ENCODE results near the gene JAZF1.

The JAZF1 gene

GRCh38 chr7:28180364-28181147 lies at the start of gene JAZF1:
Gene JAZF1, minus strand, starts transcription at chr7:28180795.
- no peak for FAIRE-seq
- peak; percentile 9 for DNase-seq (ENCODE audit: insufficient read length, low spot score)

- no peak for DNase-seq (ENCODE audit: insufficient read length, low spot score)
Measured at GRCh38 chr7:28230261-28230660, 49.7 kb upstream of the JAZF1 start.

GRCh38 chr7:28228396-28228795 lies 47.8 kb upstream of the JAZF1 start:
- DNase-seq (ENCODE audit: insufficient read length, low spot score) = no peak
- no peak for FAIRE-seq

More at GRCh38 chr7:28230261-28230660, 49.7 kb upstream of the JAZF1 start:
- FAIRE-seq = no peak

- FAIRE-seq = no peak
- DNase-seq (ENCODE audit: insufficient read length, low spot score) = no peak
Measured at GRCh38 chr7:28226003-28226402, 45.4 kb upstream of the JAZF1 start.

GRCh38 chr7:28225576-28225975 lies 45.0 kb upstream of the JAZF1 start:
- no peak for DNase-seq (ENCODE audit: insufficient read length, low spot score)
- FAIRE-seq = no peak

GRCh38 chr7:28224675-28225074 lies 44.1 kb upstream of the JAZF1 start:
- FAIRE-seq (no peak), DNase-seq (ENCODE audit: insufficient read length, low spot score) (no peak)

- DNase-seq (ENCODE audit: insufficient read length, low spot score) = no peak
- FAIRE-seq = no peak
Measured at GRCh38 chr7:28224172-28224571, 43.6 kb upstream of the JAZF1 start.

GRCh38 chr7:28222636-28223035 lies 42.0 kb upstream of the JAZF1 start:
- FAIRE-seq (no peak), DNase-seq (ENCODE audit: insufficient read length, low spot score) (no peak)

GRCh38 chr7:28219793-28220192 lies 39.2 kb upstream of the JAZF1 start:
- FAIRE-seq (no peak), DNase-seq (ENCODE audit: insufficient read length, low spot score) (no peak)

GRCh38 chr7:28217143-28217542 lies 36.5 kb upstream of the JAZF1 start:
- no peak for FAIRE-seq
- no peak for DNase-seq (ENCODE audit: insufficient read length, low spot score)

GRCh38 chr7:28211006-28211405 lies 30.4 kb upstream of the JAZF1 start:
- DNase-seq (ENCODE audit: insufficient read length, low spot score) (no peak), FAIRE-seq (no peak)

GRCh38 chr7:28208506-28208905 lies 27.9 kb upstream of the JAZF1 start:
- FAIRE-seq (no peak), DNase-seq (ENCODE audit: insufficient read length, low spot score) (no peak)

- no peak for DNase-seq (ENCODE audit: insufficient read length, low spot score)
- FAIRE-seq = no peak
Measured at GRCh38 chr7:28207486-28208158, 27.0 kb upstream of the JAZF1 start.

GRCh38 chr7:28205506-28205905 lies 24.9 kb upstream of the JAZF1 start:
- DNase-seq (ENCODE audit: insufficient read length, low spot score) (no peak), FAIRE-seq (no peak)

GRCh38 chr7:28203508-28204240 lies 23.1 kb upstream of the JAZF1 start:
- FAIRE-seq = no peak
- DNase-seq (ENCODE audit: insufficient read length, low spot score) = no peak

GRCh38 chr7:28202222-28202621 lies 21.6 kb upstream of the JAZF1 start:
- no peak for DNase-seq (ENCODE audit: insufficient read length, low spot score)
- FAIRE-seq = no peak

GRCh38 chr7:28201131-28201530 lies 20.5 kb upstream of the JAZF1 start:
- DNase-seq (ENCODE audit: insufficient read length, low spot score) (no peak), FAIRE-seq (no peak)

- DNase-seq (ENCODE audit: insufficient read length, low spot score) (no peak), FAIRE-seq (no peak)
Measured at GRCh38 chr7:28200598-28200997, 20.0 kb upstream of the JAZF1 start.

GRCh38 chr7:28199021-28199510 lies 18.5 kb upstream of the JAZF1 start:
- FAIRE-seq = no peak
- DNase-seq (ENCODE audit: insufficient read length, low spot score) = no peak

- no peak for FAIRE-seq
- no peak for DNase-seq (ENCODE audit: insufficient read length, low spot score)
Measured at GRCh38 chr7:28195910-28196620, 15.5 kb upstream of the JAZF1 start.
